CD14-positive monocyte (primary cell): ENCODE measurements around the gene TRABD2B. TPM values are rescaled to one million over a fixed set of nuclear protein-coding genes. Genes with fewer than 3 reads are reported as not detected.

ENCODE experiments used
- DNase-seq, 3 donors: peaks; one replicate each; pipeline ENCODE4 v3.0.0-alpha.2; 2011 to 2022
- H2AFZ ChIP-seq: 2 replicates; pipeline ENCODE4 v1.6.0; 2012; ENCODE audit warnings: mild to moderate bottlenecking, low read depth, low read length, inconsistent platforms; ENCODE audit not compliant: insufficient read depth, poor library complexity, severe bottlenecking
- H3K27ac ChIP-seq, 2 donors: 1 replicate in 1 of 2; 2 replicates in 1 of 2; pipeline ENCODE4 v1.5.1; 2012 to 2013; ENCODE audit warnings: low read length in 2 of 2, control low read depth in 1 of 2, inconsistent platforms in 1 of 2, low read depth in 1 of 2, mild to moderate bottlenecking in 1 of 2
- H3K27me3 ChIP-seq, 2 donors: one replicate each; pipeline versions ENCODE4 v1.6.0 to v1.6.1; 2011 to 2013; ENCODE audit warnings: low read length in 2 of 2; ENCODE audit not compliant: control insufficient read depth in 2 of 2, insufficient read depth in 2 of 2
- H3K36me3 ChIP-seq, 2 donors: replicated peaks in 1 of 2; 1 replicate in 1 of 2; 2 replicates in 1 of 2; pipeline versions ENCODE4 v1.5.1 to v1.6.1; 2012 to 2013; ENCODE audit warnings: low read length in 2 of 2, control low read depth in 1 of 2, inconsistent platforms in 1 of 2, mild to moderate bottlenecking in 1 of 2; ENCODE audit not compliant: insufficient read depth in 2 of 2, control insufficient read depth in 1 of 2
- H3K4me1 ChIP-seq, 2 donors: 1 replicate in 1 of 2; 2 replicates in 1 of 2; pipeline versions ENCODE4 v1.5.1 to v1.6.1; 2012 to 2013; ENCODE audit warnings: low read length in 2 of 2, control low read depth in 1 of 2, inconsistent platforms in 1 of 2, mild to moderate bottlenecking in 1 of 2, moderate library complexity in 1 of 2; ENCODE audit not compliant: insufficient read depth in 2 of 2, control insufficient read depth in 1 of 2
- H3K4me2 ChIP-seq: replicated peaks from 2 replicates; pipeline ENCODE3; 2012; ENCODE audit warnings: low read length, moderate library complexity, mild to moderate bottlenecking; ENCODE audit not compliant: poor library complexity, severe bottlenecking; ENCODE audit errors: extremely low read depth
- H3K4me3 ChIP-seq, 3 experiments: fragments of 200-600 bp in 1 of 3; sonication (generic) in 1 of 3; replicated peaks in 1 of 3; 1 replicate in 2 of 3; 2 replicates in 1 of 3; pipeline ENCODE4 v1.5.1; 2011 to 2013; ENCODE audit warnings: low read length in 3 of 3, mild to moderate bottlenecking in 3 of 3, control low read depth in 2 of 3, low read depth in 2 of 3, inconsistent platforms in 1 of 3, moderate library complexity in 1 of 3
- H3K79me2 ChIP-seq: 2 replicates; pipeline ENCODE4 v1.6.0; 2012; ENCODE audit warnings: mild to moderate bottlenecking, control low read depth, inconsistent platforms, low read length, moderate library complexity; ENCODE audit not compliant: insufficient read depth
- H3K9ac ChIP-seq: 2 replicates; pipeline ENCODE4 v1.6.0; 2017; ENCODE audit warnings: low read length, mild to moderate bottlenecking; ENCODE audit not compliant: insufficient read depth, poor library complexity, severe bottlenecking
- H3K9me3 ChIP-seq, 2 donors: replicated peaks in 1 of 2; 1 replicate in 1 of 2; 2 replicates in 1 of 2; pipeline versions ENCODE4 v1.5.1 to v1.6.1; 2012 to 2013; ENCODE audit warnings: low read length in 2 of 2, control low read depth in 1 of 2; ENCODE audit not compliant: control insufficient read depth in 1 of 2, insufficient read depth in 1 of 2
- H4K20me1 ChIP-seq: 2 replicates; pipeline ENCODE4 v1.6.0; 2012; ENCODE audit warnings: mild to moderate bottlenecking, low read length, control low read depth, moderate library complexity; ENCODE audit not compliant: insufficient read depth
- H3K27ac Mint-ChIP-seq, 7 donors: one replicate each; pipeline ENCODE4 v1.8.0; 2020; ENCODE audit warnings: mild to moderate bottlenecking in 7 of 7, mixed read lengths in 7 of 7, moderate library complexity in 6 of 7, inconsistent platforms in 2 of 7
- H3K27me3 Mint-ChIP-seq, 3 donors: one replicate each; pipeline ENCODE4 v1.8.0; 2021 to 2022; ENCODE audit warnings: low read depth in 3 of 3, mild to moderate bottlenecking in 3 of 3, mixed read lengths in 3 of 3, moderate library complexity in 3 of 3, inconsistent platforms in 1 of 3
- H3K36me3 Mint-ChIP-seq, 2 donors: one replicate each; pipeline ENCODE4 v1.8.0; 2020; ENCODE audit warnings: mixed read lengths in 2 of 2, inconsistent platforms in 1 of 2, mild to moderate bottlenecking in 1 of 2
- H3K4me1 Mint-ChIP-seq: one replicate; pipeline ENCODE4 v1.8.0; 2020; ENCODE audit warnings: mild to moderate bottlenecking, mixed read lengths
- H3K4me3 Mint-ChIP-seq, 2 donors: one replicate each; pipeline ENCODE4 v1.8.0; 2020; ENCODE audit warnings: mild to moderate bottlenecking in 2 of 2, mixed read lengths in 2 of 2, moderate library complexity in 1 of 2
- H3K9me3 Mint-ChIP-seq, 7 donors: one replicate each; pipeline ENCODE4 v1.8.0; 2020 to 2022; ENCODE audit warnings: mixed read lengths in 7 of 7, mild to moderate bottlenecking in 6 of 7, moderate library complexity in 6 of 7, inconsistent platforms in 2 of 7
- WGBS: methylation state at CpG from one replicate; pipeline ENCODE4 v1.1.5; 2013; ENCODE audit warnings: missing lambda C conversion rate; ENCODE audit not compliant: insufficient coverage; 5-methylcytosine and 5-hydroxymethylcytosine counted together
- intact Hi-C, 2 donors: fragments of 100-400 bp; cut with micrococcal nuclease; formaldehyde crosslinking; loops; one replicate each; pipeline versions ENCODE4 v1.15.0 to v1.15.1; 2023
- polyA plus RNA-seq, 3 donors: library from polyadenylated mRNA; depleted of rRNA in 1 of 3; unstranded in 2 of 3; stranded (reverse) in 1 of 3; fragments of 300-500 nt in 2 of 3; fragments of >200 nt in 1 of 3; fragmentation: Illumina TruSeq in 2 of 3; gene quantifications; 1 replicate in 2 of 3; 2 replicates in 1 of 3; pipeline ENCODE4 v1.2.3, GENCODE V29; 2012 to 2021
- TF ChIP-seq, protein P1 (sequence below): fragments of 200-600 bp; IDR thresholded peaks from one replicate; pipeline ENCODE4 v1.8.0; 2022; ENCODE audit warnings: antibody characterized with exemption, mild to moderate bottlenecking

TRABD2B gene
- polyA plus RNA-seq, 3 donors, result not detected

DNA sequence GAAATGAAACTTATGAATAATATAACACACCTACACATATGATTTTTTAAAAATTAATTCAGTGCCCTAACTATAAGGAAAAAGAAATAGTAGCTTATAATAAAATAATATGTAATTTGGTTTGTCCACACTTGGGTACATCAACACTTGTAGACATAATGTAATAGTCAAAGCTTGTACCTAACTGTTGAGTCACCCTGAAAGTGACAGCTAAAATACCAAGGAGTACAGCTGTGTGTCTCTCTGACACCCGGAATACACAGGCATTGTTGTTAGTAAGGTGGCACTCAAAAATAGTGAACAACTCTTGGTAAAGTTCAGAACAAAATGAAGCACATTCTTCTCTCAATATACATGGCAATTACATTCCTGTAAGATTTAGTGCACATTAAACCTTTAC is 243.4 kb downstream of the TRABD2B start:
- peaks cover 0 to 2% (median 0%) of the 10 kb centered on the region in 7 donors for H3K9me3 Mint-ChIP-seq
- no peaks in the 10 kb centered on the region for H3K36me3 Mint-ChIP-seq
- Histone ChIP-seq H4K20me1 (no peaks in the 10 kb centered on the region), H3K79me2 (no peaks in the 10 kb centered on the region), H2AFZ (no peak overlapping the region), H3K9ac (no peak overlapping the region), H3K4me1 (no peaks in the 10 kb centered on the region), H3K4me3 (no peak overlapping the region), H3K36me3 (no peaks in the 10 kb centered on the region), H3K9me3 (no peaks in the 10 kb centered on the region), H3K27ac (no peak overlapping the region), H3K27me3 (no peaks in the 10 kb centered on the region), H3K4me2 (no peak overlapping the region)
- TF ChIP-seq, protein P1, sequence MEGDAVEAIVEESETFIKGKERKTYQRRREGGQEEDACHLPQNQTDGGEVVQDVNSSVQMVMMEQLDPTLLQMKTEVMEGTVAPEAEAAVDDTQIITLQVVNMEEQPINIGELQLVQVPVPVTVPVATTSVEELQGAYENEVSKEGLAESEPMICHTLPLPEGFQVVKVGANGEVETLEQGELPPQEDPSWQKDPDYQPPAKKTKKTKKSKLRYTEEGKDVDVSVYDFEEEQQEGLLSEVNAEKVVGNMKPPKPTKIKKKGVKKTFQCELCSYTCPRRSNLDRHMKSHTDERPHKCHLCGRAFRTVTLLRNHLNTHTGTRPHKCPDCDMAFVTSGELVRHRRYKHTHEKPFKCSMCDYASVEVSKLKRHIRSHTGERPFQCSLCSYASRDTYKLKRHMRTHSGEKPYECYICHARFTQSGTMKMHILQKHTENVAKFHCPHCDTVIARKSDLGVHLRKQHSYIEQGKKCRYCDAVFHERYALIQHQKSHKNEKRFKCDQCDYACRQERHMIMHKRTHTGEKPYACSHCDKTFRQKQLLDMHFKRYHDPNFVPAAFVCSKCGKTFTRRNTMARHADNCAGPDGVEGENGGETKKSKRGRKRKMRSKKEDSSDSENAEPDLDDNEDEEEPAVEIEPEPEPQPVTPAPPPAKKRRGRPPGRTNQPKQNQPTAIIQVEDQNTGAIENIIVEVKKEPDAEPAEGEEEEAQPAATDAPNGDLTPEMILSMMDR, result no peak
- intact Hi-C loops, result no loop called here
- H3K27me3 Mint-ChIP-seq, result peaks cover 0 to 4% (median 3%) of the 10 kb centered on the region in 3 donors
- no peak overlapping the region for H3K4me3 Mint-ChIP-seq
- no CpG with 5 or more reads among the region's 1 CpG for WGBS
- DNase-seq, result no peak
- no peak overlapping the region for H3K27ac Mint-ChIP-seq
- H3K4me1 Mint-ChIP-seq, result no peaks in the 10 kb centered on the region

DNA sequence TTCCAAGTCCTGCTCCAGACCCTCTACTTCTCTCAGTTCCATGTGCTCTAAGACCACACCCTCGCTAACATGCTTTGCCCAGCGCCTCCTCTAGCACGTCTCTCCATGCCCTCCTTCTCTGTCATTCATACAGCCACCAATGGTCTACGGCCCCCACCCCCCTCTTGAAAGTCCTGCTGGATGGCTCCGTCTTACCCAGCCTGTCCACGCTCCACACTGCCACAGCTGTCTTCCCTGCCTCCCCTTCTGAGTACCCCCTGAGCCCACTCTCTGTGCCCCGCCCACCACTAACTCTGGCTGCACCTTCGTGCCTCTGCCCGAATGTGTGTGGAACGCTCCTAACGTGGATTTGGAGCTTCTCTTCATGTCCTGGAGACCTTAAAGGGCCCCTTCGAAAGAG is 244.6 kb downstream of the TRABD2B start:
- H3K4me3 ChIP-seq, result no peak overlapping the region
- H3K9ac ChIP-seq, result no peak overlapping the region
- Mint-ChIP-seq H3K36me3 (no peaks in the 10 kb centered on the region), H3K9me3 (peaks cover 0 to 2% (median 0%) of the 10 kb centered on the region in 7 donors), H3K4me3 (no peak overlapping the region), H3K27ac (peak overlapping the region in 1 of 7 donors; percentile 8), H3K27me3 (peaks cover 0 to 4% (median 3%) of the 10 kb centered on the region in 3 donors), H3K4me1 (no peaks in the 10 kb centered on the region)
- H3K36me3 ChIP-seq, result no peaks in the 10 kb centered on the region
- H3K27ac ChIP-seq, result no peak overlapping the region
- H3K4me1 ChIP-seq, result no peaks in the 10 kb centered on the region
- H3K79me2 ChIP-seq, result no peaks in the 10 kb centered on the region
- no peak overlapping the region for H3K4me2 ChIP-seq
- no peaks in the 10 kb centered on the region for H3K9me3 ChIP-seq
- no peak for DNase-seq
- no peaks in the 10 kb centered on the region for H4K20me1 ChIP-seq
- 89% methylated on average over 12 of the region's 12 CpGs for WGBS
- TF ChIP-seq, protein P1, result no peak
- H2AFZ ChIP-seq, result no peak overlapping the region
- intact Hi-C loops, result no loop called here
- no peaks in the 10 kb centered on the region for H3K27me3 ChIP-seq
